Stimulated activated CD4-positive, alpha-beta T cell treated with anti-CD3 and anti-CD28 coated beads, Interleukin-2, amount 100 ng/mL, for 48 hours (primary cell): ENCODE results near the gene PELI2.

Experiments used
- DNase-seq, 2 donors: peaks; one replicate each; pipeline ENCODE4 v3.0.0-alpha.2; 2020

PELI2 gene

GRCh38 chr14:56120091-56120691 is 2.0 kb downstream of the PELI2 start:
- no peak for DNase-seq

GRCh38 chr14:56121816-56122215 is 3.6 kb downstream of the PELI2 start:
- DNase-seq: no peak

- DNase-seq: no peak
These were observed 4.1 kb downstream of the PELI2 start for GRCh38 chr14:56122301-56122700.

- DNase-seq: no peak
These were observed 6.1 kb downstream of the PELI2 start for GRCh38 chr14:56124327-56124726.

- no peak for DNase-seq
These were observed 7.8 kb downstream of the PELI2 start for GRCh38 chr14:56125772-56126636.

- DNase-seq: no peak
These were observed 8.4 kb downstream of the PELI2 start for GRCh38 chr14:56126637-56126913.

- no peak for DNase-seq
These were observed 8.9 kb downstream of the PELI2 start for GRCh38 chr14:56127156-56127555.

GRCh38 chr14:56129092-56129491 is 10.9 kb downstream of the PELI2 start:
- DNase-seq: no peak

- no peak for DNase-seq
These were observed 11.7 kb downstream of the PELI2 start for GRCh38 chr14:56129933-56130332.

- no peak for DNase-seq
These were observed 13.0 kb downstream of the PELI2 start for GRCh38 chr14:56131004-56131864.

GRCh38 chr14:56131865-56132833 is 13.9 kb downstream of the PELI2 start:
- no peak for DNase-seq

GRCh38 chr14:56133547-56133946 is 15.3 kb downstream of the PELI2 start:
- DNase-seq: no peak

- no peak for DNase-seq
These were observed 16.8 kb downstream of the PELI2 start for GRCh38 chr14:56135001-56135400.

- no peak for DNase-seq
These were observed 17.5 kb downstream of the PELI2 start for GRCh38 chr14:56135668-56136067.

GRCh38 chr14:56136571-56137452 is 18.6 kb downstream of the PELI2 start:
- DNase-seq: no peak

- no peak for DNase-seq
These were observed 19.2 kb downstream of the PELI2 start for GRCh38 chr14:56137453-56137807.

GRCh38 chr14:56137849-56138248 is 19.6 kb downstream of the PELI2 start:
- no peak for DNase-seq

GRCh38 chr14:56138928-56139327 is 20.7 kb downstream of the PELI2 start:
- DNase-seq: no peak

GRCh38 chr14:56142314-56142713 is 24.1 kb downstream of the PELI2 start:
- no peak for DNase-seq

GRCh38 chr14:56143025-56143424 is 24.8 kb downstream of the PELI2 start:
- no peak for DNase-seq

GRCh38 chr14:56144176-56144575 is 26.0 kb downstream of the PELI2 start:
- no peak for DNase-seq
